ENCODE data around the gene CCDC201.
"Not testable (repeated sequence)": the region's sequence is repeated elsewhere in the genome, so short reads cannot be mapped to it uniquely, and the experiment has no call there.

The CCDC201 gene

GRCh38 chr7:45865594-45866410 lies 7.1 kb downstream of the CCDC201 start:
- TF ChIP-seq CTCF (IDR thresholded peaks at IDR 0.05; ENCODE audit: insufficient read depth, low read length) = no peak
- TF ChIP-seq POLR2AphosphoS5 (IDR thresholded peaks at IDR 0.05; ENCODE audit: low read depth) = no peak
- TF ChIP-seq REST (IDR thresholded peaks at IDR 0.05; ENCODE audit: insufficient replicate concordance, low read depth) = no peak
- no peak for TF ChIP-seq SPI1 (IDR thresholded peaks at IDR 0.05; ENCODE audit: borderline replicate concordance, low read depth)
- no peak for TF ChIP-seq GABPA (IDR thresholded peaks at IDR 0.05; ENCODE audit: low read depth)
- DNase-seq (ENCODE audit: low read depth in 1 of 2, low spot score in 1 of 2) = no peak
- Histone ChIP-seq H3K27me3 (ENCODE audit: insufficient read depth, poor library complexity, severe bottlenecking) (no peaks in the 10 kb centered on the region), H3K4me3 (replicated peaks; ENCODE audit: insufficient read depth, low read length) (no peak overlapping the region), H3K27ac (replicated peaks) (no peak overlapping the region)

GRCh38 chr7:45863715-45864114 lies 9.2 kb downstream of the CCDC201 start:
- H3K27me3 ChIP-seq (ENCODE audit: insufficient read depth, poor library complexity, severe bottlenecking) = no peaks in the 10 kb centered on the region
- no peak overlapping the region for H3K27ac ChIP-seq (replicated peaks)
- no peak for DNase-seq (ENCODE audit: low read depth in 1 of 2, low spot score in 1 of 2)
- no peak overlapping the region for H3K4me3 ChIP-seq (replicated peaks; ENCODE audit: insufficient read depth, low read length)
- TF ChIP-seq POLR2AphosphoS5 (IDR thresholded peaks at IDR 0.05; ENCODE audit: low read depth) (no peak), CTCF (IDR thresholded peaks at IDR 0.05; ENCODE audit: insufficient read depth, low read length) (no peak), GABPA (IDR thresholded peaks at IDR 0.05; ENCODE audit: low read depth) (no peak), SPI1 (IDR thresholded peaks at IDR 0.05; ENCODE audit: borderline replicate concordance, low read depth) (no peak), REST (IDR thresholded peaks at IDR 0.05; ENCODE audit: insufficient replicate concordance, low read depth) (no peak)

- not testable (repeated sequence) for H3K27ac ChIP-seq (replicated peaks); DNase-seq (ENCODE audit: low read depth in 1 of 2, low spot score in 1 of 2); H3K4me3 ChIP-seq (replicated peaks; ENCODE audit: insufficient read depth, low read length); H3K27me3 ChIP-seq (ENCODE audit: insufficient read depth, poor library complexity, severe bottlenecking)
These were observed 16.0 kb downstream of the CCDC201 start for GRCh38 chr7:45856888-45857287.

- H3K4me3 ChIP-seq (replicated peaks; ENCODE audit: insufficient read depth, low read length); H3K27ac ChIP-seq (replicated peaks); H3K27me3 ChIP-seq (ENCODE audit: insufficient read depth, poor library complexity, severe bottlenecking); DNase-seq (ENCODE audit: low read depth in 1 of 2, low spot score in 1 of 2): not testable (repeated sequence)
These were observed 17.2 kb downstream of the CCDC201 start for GRCh38 chr7:45855680-45856079.

GRCh38 chr7:45853491-45853890 lies 19.4 kb downstream of the CCDC201 start:
- H3K27me3 ChIP-seq (ENCODE audit: insufficient read depth, poor library complexity, severe bottlenecking); H3K4me3 ChIP-seq (replicated peaks; ENCODE audit: insufficient read depth, low read length); DNase-seq (ENCODE audit: low read depth in 1 of 2, low spot score in 1 of 2); H3K27ac ChIP-seq (replicated peaks): not testable (repeated sequence)

GRCh38 chr7:45852984-45853383 lies 19.9 kb downstream of the CCDC201 start:
- not testable (repeated sequence) for H3K27me3 ChIP-seq (ENCODE audit: insufficient read depth, poor library complexity, severe bottlenecking); DNase-seq (ENCODE audit: low read depth in 1 of 2, low spot score in 1 of 2); H3K27ac ChIP-seq (replicated peaks); H3K4me3 ChIP-seq (replicated peaks; ENCODE audit: insufficient read depth, low read length)

GRCh38 chr7:45848734-45849133 lies 24.1 kb downstream of the CCDC201 start:
- not testable (repeated sequence) for H3K27ac ChIP-seq (replicated peaks); DNase-seq (ENCODE audit: low read depth in 1 of 2, low spot score in 1 of 2); H3K4me3 ChIP-seq (replicated peaks; ENCODE audit: insufficient read depth, low read length); H3K27me3 ChIP-seq (ENCODE audit: insufficient read depth, poor library complexity, severe bottlenecking)

- not testable (repeated sequence) for DNase-seq (ENCODE audit: low read depth in 1 of 2, low spot score in 1 of 2); H3K27me3 ChIP-seq (ENCODE audit: insufficient read depth, poor library complexity, severe bottlenecking); H3K4me3 ChIP-seq (replicated peaks; ENCODE audit: insufficient read depth, low read length); H3K27ac ChIP-seq (replicated peaks)
These were observed 26.3 kb downstream of the CCDC201 start for GRCh38 chr7:45846536-45846935.
